Measurements from ENCODE around the gene HAGHL. TPM values are rescaled to one million over a fixed set of nuclear protein-coding genes. Genes with fewer than 3 reads are reported as not detected.
A peak's percentile ranks its signal among the peaks of the same experiment; 100 is the strongest.

The HAGHL gene
- total and polyA plus RNA-seq, 2 of the 8 experiments (the other 6 are each of a cell fraction or from before 2014, with no cell fraction given), result 26.6 to 26.9 TPM

DNA sequence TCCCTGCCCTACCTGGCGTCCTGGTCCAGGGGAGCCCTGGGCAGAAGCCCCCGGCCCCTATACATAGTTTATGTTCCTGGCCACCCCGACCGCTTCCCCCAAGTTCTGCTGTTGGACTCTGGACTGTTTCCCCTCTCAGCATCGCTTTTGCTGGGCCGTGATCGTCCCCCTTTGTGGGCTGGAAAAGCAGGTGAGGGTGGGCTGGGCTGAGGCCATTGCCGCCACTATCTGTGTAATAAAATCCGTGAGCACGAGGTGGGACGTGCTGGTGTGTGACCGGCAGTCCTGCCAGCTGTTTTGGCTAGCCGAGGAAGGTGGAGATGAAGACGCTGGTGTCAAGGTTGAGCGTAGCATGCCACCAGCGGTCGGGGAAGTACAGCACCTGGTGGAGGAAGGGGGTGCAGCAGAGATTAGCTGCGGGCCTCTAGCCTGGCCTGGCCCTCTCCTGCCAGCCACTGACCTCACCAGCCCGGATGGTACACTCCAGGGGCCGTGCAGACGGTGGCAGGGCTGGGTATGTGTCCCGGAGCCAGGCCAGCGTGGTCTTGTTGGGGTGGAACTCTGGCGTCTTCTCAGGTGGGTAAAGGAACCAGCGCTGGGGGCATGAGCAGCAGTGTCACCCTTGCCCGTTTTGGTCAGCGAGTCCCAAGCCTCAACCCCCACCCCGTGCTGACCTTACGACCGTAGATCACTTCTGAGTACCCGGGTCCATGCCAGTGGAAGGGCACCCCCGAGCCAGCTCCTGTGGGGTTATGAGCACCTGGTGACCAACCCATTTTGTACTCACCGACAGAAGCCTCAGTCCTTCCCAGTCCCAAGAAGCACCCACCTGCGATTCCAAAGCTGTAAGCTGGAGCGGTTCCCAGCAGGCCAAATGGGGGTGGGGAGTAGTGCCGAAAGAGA is 44.2 kb upstream of the HAGHL start:
- no peak overlapping the region for H2BK12ac ChIP-seq (ENCODE audit: low read depth, low read length)
- H3K36me3 ChIP-seq (ENCODE audit: control insufficient read depth in 2 of 4, insufficient read depth in 4 of 4, low read length in 3 of 4), result peaks cover 4 to 28% (median 15%) of the 10 kb centered on the region in 4 experiments; a peak in 7 of 8 replicates
- H4K91ac ChIP-seq (replicated peaks; ENCODE audit: insufficient read length, low read length), result peak overlapping the region; percentile 22
- FAIRE-seq, result no peak
- 92% methylated on average over 36 of the region's 36 CpGs; no CpG with 5 or more reads in 1 of the 2 experiments for WGBS, 2 experiments (ENCODE audit: extremely low coverage in 1 of 2, insufficient coverage in 1 of 2, insufficient read length in 1 of 2, insufficient replicate concordance in 2 of 2, low coverage in 1 of 2, low lambda C conversion rate in 2 of 2, missing lambda C conversion rate in 1 of 2)
- no peak for DNase-seq (ENCODE audit: low read depth in 1 of 2, low spot score in 2 of 2)
- ChIA-PET CTCF (ENCODE audit: partially characterized antibody) (interaction anchor here (0.6 to 1.9 kb wide), 8 partner anchors 8 to 780 kb away, joined by 3 to 7 read pairs (median 3); partner anchors contain the start of gene WDR24), POLR2A (ENCODE audit: partially characterized antibody) (interaction anchor here (0.9 to 13.3 kb wide), 9 partner anchors 7 to 118 kb away, joined by 3 to 214 read pairs (median 13); partner anchors contain the start of genes CCDC78, GNG13, HAGHL and RHBDL1)
- H2AK5ac ChIP-seq (ENCODE audit: low read depth, low read length), result no peak overlapping the region
- peaks cover 4 to 36% of the 10 kb centered on the region in 2 experiments for H4K20me1 ChIP-seq (replicated peaks in 1 of 2; ENCODE audit: control insufficient read depth in 1 of 2, insufficient read depth in 2 of 2, low read length in 2 of 2)
- no peak overlapping the region for H2AFZ ChIP-seq (ENCODE audit: low read length)
- H3K18ac ChIP-seq (ENCODE audit: extremely low read depth, low read length), result no peak overlapping the region
- H2BK5ac ChIP-seq (ENCODE audit: low read depth, low read length), result no peak overlapping the region
- H3K4me3 ChIP-seq (ENCODE audit: extremely low read depth in 1 of 4, insufficient read depth in 2 of 4, low read depth in 3 of 4, low read length in 4 of 4), result peak overlapping the region; percentile 62 to 81 (median 74); a peak in 6 of 8 replicates
- peaks cover 6% of the 10 kb centered on the region; the same call in 1 of the 2 replicates for H3K79me1 ChIP-seq (ENCODE audit: low read depth, low read length)
- H2BK15ac ChIP-seq (ENCODE audit: low read length), result no peak overlapping the region
- no peak overlapping the region for H4K5ac ChIP-seq (ENCODE audit: insufficient read length, low read depth, low read length)
- peak overlapping the region; percentile 51 for H4K8ac ChIP-seq (ENCODE audit: extremely low read depth, insufficient read depth, low read length)
- no peak overlapping the region for H3K23ac ChIP-seq (ENCODE audit: insufficient read length)
- H3K9ac ChIP-seq (replicated peaks in 1 of 4; ENCODE audit: extremely low read depth in 1 of 4, low read depth in 3 of 4, low read length in 3 of 4), result no peak overlapping the region; a peak in 2 of 7 replicates
- no peak overlapping the region for H2BK20ac ChIP-seq (ENCODE audit: low read length)
- no peak overlapping the region for H3K27ac ChIP-seq (ENCODE audit: low read depth, low read length)
- no peaks in the 10 kb centered on the region for H3K9me3 ChIP-seq (ENCODE audit: insufficient read depth in 2 of 2, low read depth in 1 of 2, low read length in 1 of 2)
- H3K23me2 ChIP-seq (ENCODE audit: low read depth, low read length), result peaks cover 13% of the 10 kb centered on the region; the same call in 1 of the 2 replicates
- H3K27me3 ChIP-seq (replicated peaks in 1 of 4; ENCODE audit: control insufficient read depth in 3 of 4, extremely low read depth in 1 of 4, insufficient read depth in 3 of 4, low read length in 3 of 4), result no peaks in the 10 kb centered on the region; a peak in 1 of 7 replicates
- no peak overlapping the region for H3K4ac ChIP-seq (replicated peaks; ENCODE audit: insufficient read length, low read depth, low read length)
- H2BK120ac ChIP-seq (replicated peaks; ENCODE audit: low read depth, low read length), result no peak overlapping the region
- H3K79me2 ChIP-seq (ENCODE audit: control insufficient read depth in 1 of 2, insufficient read depth in 2 of 2, low read length in 2 of 2), result peaks cover 0 to 12% of the 10 kb centered on the region in 2 experiments; a peak in 1 of 4 replicates
- H3K14ac ChIP-seq (ENCODE audit: insufficient read length), result no peak overlapping the region
- H3K4me1 ChIP-seq (replicated peaks in 1 of 4; ENCODE audit: control insufficient read depth in 3 of 4, insufficient read depth in 4 of 4, low read length in 3 of 4), result peaks cover 0 to 17% (median 13%) of the 10 kb centered on the region in 4 experiments; a peak in 5 of 7 replicates
- H3K4me2 ChIP-seq (ENCODE audit: insufficient read depth in 1 of 2, low read depth in 2 of 2, low read length in 2 of 2), result peak overlapping the region; percentile 63 to 95
- no peak for TF ChIP-seq RAD21 (IDR thresholded peaks at IDR 0.05 in 1 of 2, conservative IDR thresholded peaks at IDR 0.05 in 1 of 2; ENCODE audit: low read depth in 2 of 2, low read length in 2 of 2)
- TF ChIP-seq RNF2 (IDR thresholded peaks at IDR 0.05; ENCODE audit: borderline replicate concordance, low read depth, low read length, missing control alignments, poor library complexity, severe bottlenecking), result no peak
- TF ChIP-seq BRCA1 (IDR thresholded peaks at IDR 0.05; ENCODE audit: low read depth, low read length), result no peak
- no peak for TF ChIP-seq SP2 (IDR thresholded peaks at IDR 0.05; ENCODE audit: low read length)
- 0 out of 2 replicates have a peak, but pooled peaks have one; percentile 41 for TF ChIP-seq POLR2AphosphoS5 (IDR thresholded peaks at IDR 0.05; ENCODE audit: low read depth, low read length)
- peak in 1 of 2 experiments; percentile 43; a peak in 1 of 3 replicates for TF ChIP-seq POLR2A (IDR thresholded peaks at IDR 0.05; ENCODE audit: control extremely low read depth in 1 of 2, low read depth in 2 of 2, low read length in 2 of 2)
- no peak for TF ChIP-seq SUZ12 (IDR thresholded peaks at IDR 0.05; ENCODE audit: low read length)
- TF ChIP-seq EZH2 (IDR thresholded peaks at IDR 0.05; ENCODE audit: low read depth, low read length, severe bottlenecking), result no peak
- TF ChIP-seq, protein P1, sequence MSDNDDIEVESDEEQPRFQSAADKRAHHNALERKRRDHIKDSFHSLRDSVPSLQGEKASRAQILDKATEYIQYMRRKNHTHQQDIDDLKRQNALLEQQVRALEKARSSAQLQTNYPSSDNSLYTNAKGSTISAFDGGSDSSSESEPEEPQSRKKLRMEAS (IDR thresholded peaks at IDR 0.05), result no peak
- no peak for TF ChIP-seq HDAC6 (IDR thresholded peaks at IDR 0.05; ENCODE audit: low read depth, low read length)
- H3K56ac ChIP-seq (replicated peaks; ENCODE audit: insufficient read length, low read depth, low read length), result no peak overlapping the region

Measured in H1 (cell line).